ENCODE measurements around the gene FCER1A.

FCER1A gene

GRCh38 chr1:159282118-159282517, 20.0 kb upstream of the FCER1A start:
- no peak for DNase-seq (ENCODE audit: low spot score)
- TF ChIP-seq CTCF (IDR thresholded peaks at IDR 0.05; ENCODE audit: extremely low read depth, missing control alignments), result no peak

DNA sequence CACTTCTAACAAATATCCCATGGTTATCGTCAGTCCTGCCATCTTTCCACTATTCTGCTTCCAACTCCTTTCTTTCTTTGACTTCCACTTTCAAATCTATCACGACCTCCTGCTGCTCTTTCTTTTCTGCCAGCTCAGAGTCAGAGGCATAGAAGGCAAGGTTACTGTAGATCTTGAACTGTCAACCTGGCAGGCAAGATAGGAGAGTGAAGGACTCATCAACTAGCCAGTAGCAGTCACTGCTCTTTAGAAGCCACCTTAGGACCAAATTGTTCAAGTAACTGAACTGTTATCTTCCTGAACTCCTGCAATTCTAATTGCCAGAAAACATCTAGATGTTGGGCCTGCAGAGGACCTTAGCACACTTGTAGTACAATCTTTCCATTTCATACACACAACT, 13.1 kb upstream of the FCER1A start:
- TF ChIP-seq CTCF (IDR thresholded peaks at IDR 0.05; ENCODE audit: extremely low read depth, missing control alignments), result no peak
- DNase-seq (ENCODE audit: low spot score), result no peak

- no peak for TF ChIP-seq CTCF (IDR thresholded peaks at IDR 0.05; ENCODE audit: extremely low read depth, missing control alignments)
These were observed 10.7 kb upstream of the FCER1A start for GRCh38 chr1:159291424-159291823.

DNA sequence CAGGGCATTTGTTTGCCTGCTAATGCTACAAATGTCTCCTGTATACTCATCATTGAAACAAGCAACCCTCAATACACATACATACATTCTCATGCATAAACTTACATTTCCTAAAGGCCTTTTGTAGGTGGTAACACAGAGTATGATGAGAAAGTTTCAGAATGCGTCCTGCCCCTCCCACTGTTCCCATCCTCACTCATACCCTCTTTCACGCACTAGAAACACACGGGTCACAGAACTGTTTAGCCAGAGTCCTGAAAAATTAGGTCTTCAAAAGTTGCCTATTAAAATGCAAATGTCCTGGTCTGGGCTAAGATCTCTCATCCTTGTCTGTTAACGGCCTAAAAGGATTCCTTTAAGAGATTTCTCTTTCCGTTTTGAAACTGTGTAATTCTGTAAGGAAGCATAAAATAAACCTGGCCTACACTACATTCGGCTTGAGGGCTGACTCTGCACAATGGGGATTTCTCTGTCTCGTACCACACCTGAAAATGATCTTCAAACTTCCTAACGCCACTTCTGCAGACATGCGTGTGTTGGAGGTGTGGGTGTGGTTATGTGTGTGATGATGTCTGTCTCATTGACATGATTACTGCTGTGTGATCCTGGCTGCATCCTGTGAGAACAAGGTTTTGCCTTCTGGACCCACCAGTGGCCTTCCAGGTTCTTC, 5.3 kb upstream of the FCER1A start:
- no peak for TF ChIP-seq CTCF (IDR thresholded peaks at IDR 0.05; ENCODE audit: extremely low read depth, missing control alignments)
- DNase-seq (ENCODE audit: low spot score), result no peak

More at GRCh38 chr1:159291424-159291823, 10.7 kb upstream of the FCER1A start:
- no peak for DNase-seq (ENCODE audit: low spot score)

DNA sequence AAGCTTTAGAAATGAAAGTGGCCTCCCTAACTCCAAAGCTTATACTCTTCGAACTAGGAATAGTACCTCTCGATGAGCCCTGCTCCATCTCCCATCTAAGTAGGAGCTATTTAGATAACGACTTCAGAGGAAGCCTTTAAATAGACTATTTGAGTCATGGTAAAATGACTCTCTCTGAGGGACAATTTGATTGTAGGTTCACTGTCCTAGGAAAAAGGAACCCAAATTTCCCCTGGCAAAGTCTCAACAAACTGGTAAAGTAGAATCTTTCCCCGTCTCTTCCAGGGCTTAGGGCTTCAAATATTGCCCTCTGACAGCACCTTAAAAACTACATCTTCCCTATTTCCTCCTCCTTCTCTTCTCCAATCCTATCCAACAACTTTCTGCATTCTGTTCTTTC, 2.0 kb upstream of the FCER1A start:
- no peak for DNase-seq (ENCODE audit: low spot score)
- TF ChIP-seq CTCF (IDR thresholded peaks at IDR 0.05; ENCODE audit: extremely low read depth, missing control alignments), result no peak

DNA sequence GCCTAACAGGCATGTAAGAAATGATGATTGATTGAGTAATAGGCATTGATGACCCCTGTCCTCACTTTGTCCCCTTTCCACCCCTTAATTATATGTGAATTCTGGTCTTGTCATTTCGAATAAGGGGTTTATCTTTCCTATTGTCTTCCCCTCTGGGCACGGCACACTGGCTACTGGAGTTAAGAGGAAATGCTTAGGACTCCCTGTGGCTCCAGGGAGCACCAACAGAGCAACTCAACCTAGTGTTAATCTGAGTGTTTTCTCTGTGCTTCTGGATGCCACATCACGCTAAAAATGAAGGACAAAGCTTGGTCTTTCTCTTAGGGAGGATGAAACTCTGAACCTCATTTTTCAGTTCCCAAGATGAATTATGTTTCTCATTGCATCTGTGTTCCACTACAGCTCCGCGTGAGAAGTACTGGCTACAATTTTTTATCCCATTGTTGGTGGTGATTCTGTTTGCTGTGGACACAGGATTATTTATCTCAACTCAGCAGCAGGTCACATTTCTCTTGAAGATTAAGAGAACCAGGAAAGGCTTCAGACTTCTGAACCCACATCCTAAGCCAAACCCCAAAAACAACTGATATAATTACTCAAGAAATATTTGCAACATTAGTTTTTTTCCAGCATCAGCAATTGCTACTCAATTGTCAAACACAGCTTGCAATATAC, 5.3 kb downstream of the FCER1A start:
- DNase-seq (ENCODE audit: low spot score), result no peak
- TF ChIP-seq CTCF (IDR thresholded peaks at IDR 0.05; ENCODE audit: extremely low read depth, missing control alignments), result no peak

GRCh38 chr1:159311679-159312078, 9.5 kb downstream of the FCER1A start:
- TF ChIP-seq CTCF (IDR thresholded peaks at IDR 0.05; ENCODE audit: extremely low read depth, missing control alignments), result no peak
- DNase-seq (ENCODE audit: low spot score), result no peak
